Measurements from ENCODE around the gene PRR23E.

DNA sequence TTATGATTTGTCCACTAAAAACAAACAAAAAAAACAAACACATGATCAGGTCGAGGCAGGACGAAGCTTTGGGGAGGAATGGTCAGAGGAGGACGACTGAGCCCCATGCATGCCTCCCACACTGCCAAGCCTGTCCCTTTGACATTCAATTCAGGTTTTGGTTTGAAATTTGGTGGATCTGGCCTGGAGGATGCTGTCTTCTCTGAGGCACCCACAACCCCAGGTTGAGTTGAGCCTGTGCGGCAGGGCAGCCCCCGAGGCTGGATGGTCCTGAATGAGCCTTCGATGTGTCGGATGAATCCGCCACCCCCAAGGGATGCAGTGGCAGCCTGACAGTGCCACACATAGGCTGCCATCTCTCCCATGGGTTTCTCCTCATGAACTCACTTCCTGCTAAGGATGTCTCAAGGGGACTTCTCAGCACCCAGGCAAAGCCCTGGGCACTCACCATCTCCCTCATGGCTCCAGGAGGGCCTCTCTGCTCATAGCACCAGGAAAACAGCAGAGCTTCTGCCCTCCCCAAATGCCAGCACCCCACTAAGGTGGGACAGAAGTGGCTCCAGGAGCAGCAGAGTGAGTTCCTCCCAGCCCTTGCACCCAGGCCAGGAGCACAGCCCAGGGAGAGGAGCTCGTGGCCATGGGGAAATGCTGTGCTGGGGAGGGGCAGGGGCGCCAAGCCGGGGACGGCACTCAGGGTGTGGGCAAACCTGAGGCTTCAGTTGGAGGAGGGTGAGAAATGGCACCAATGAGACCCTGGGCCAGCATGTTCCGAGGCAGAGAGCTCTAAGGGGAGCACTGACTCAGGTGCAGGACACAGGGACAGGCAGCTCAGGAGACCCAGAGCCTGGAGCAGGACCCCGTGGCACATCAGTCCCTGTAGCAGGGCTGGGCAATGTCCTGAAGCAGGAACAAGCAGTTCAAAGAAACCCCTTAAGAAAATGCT, 18.5 kb downstream of the PRR23E start:
- TF ChIP-seq, protein P1, sequence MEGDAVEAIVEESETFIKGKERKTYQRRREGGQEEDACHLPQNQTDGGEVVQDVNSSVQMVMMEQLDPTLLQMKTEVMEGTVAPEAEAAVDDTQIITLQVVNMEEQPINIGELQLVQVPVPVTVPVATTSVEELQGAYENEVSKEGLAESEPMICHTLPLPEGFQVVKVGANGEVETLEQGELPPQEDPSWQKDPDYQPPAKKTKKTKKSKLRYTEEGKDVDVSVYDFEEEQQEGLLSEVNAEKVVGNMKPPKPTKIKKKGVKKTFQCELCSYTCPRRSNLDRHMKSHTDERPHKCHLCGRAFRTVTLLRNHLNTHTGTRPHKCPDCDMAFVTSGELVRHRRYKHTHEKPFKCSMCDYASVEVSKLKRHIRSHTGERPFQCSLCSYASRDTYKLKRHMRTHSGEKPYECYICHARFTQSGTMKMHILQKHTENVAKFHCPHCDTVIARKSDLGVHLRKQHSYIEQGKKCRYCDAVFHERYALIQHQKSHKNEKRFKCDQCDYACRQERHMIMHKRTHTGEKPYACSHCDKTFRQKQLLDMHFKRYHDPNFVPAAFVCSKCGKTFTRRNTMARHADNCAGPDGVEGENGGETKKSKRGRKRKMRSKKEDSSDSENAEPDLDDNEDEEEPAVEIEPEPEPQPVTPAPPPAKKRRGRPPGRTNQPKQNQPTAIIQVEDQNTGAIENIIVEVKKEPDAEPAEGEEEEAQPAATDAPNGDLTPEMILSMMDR (IDR thresholded peaks at IDR 0.05), result no peak
- TF ChIP-seq POLR2A (IDR thresholded peaks at IDR 0.05), result no peak
